ENCODE data around the gene NCF4.
A peak's percentile ranks its signal among the peaks of the same experiment; 100 is the strongest.

Gene NCF4

GRCh38 chr22:36872866-36873498 lies 12.2 kb downstream of the NCF4 start (continued):
- TF ChIP-seq ZNF692 (tag by site-specific recombination; IDR thresholded peaks at IDR 0.05) (no peak), ZNF157 (tag by site-specific recombination; IDR thresholded peaks at IDR 0.05) (peak; percentile 17; the same call in 1 of the 2 replicates), ZNF792 (tag by site-specific recombination; IDR thresholded peaks at IDR 0.05) (no peak), ZNF311 (tag by site-specific recombination; IDR thresholded peaks at IDR 0.05; ENCODE audit: borderline replicate concordance) (0 out of 2 replicates have a peak, but pooled peaks have one; percentile 34), ZEB2 (tag by site-specific recombination; IDR thresholded peaks at IDR 0.05) (peak; percentile 89)

DNA sequence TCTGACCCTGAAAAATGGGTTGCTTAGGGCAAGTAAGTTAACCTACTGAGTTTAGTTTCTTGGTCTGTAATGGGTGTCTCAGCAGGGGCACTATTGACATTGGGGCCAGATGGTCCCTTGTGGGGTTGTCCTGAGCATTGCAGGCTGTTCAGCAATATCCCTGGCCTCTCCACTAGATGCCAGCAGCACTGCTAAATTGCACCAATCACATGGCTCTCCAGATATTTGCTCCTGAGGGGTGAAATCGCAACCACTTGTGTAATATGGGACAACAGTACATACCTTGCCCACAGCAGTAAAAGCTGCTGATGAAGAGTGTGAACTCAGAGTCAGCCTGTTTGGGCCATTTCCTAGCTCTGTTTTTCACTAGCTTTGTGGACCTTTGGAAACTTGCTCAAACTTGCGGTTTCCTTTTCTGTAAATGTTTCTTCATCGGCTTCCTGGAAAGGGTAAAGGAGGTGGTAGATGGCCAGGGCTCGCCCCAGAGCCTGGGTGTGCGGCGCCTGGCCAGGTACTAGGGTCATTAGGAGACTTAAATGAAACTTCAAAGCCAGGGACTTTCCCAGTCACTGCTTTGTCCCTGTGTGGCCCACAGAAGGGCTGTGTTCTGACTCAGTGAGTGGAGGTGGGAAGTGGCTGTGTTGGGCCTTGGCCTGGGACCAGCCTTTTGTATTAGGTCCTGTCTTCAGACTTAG lies 13.0 kb downstream of the NCF4 start:
- CTCF ChIA-PET, result interaction anchor here (0.6 to 3.9 kb wide), 6 partner anchors 9 to 148 kb away, joined by 3 to 19 read pairs (median 4); no protein-coding TSS in a partner anchor
- POLR2A ChIA-PET, result no interaction called here
- peak; percentile 36 for TF ChIP-seq ZNF654 (tag by site-specific recombination; IDR thresholded peaks at IDR 0.05; ENCODE audit: low read depth)
- TF ChIP-seq CTCF (tag by site-specific recombination; IDR thresholded peaks at IDR 0.05), result peak; percentile 22; the same call in 1 of the 2 replicates
- peak; percentile 64; the same call in 1 of the 2 replicates for TF ChIP-seq ZBTB48 (tag by site-specific recombination; IDR thresholded peaks at IDR 0.05)
- TF ChIP-seq ZNF416 (tag by site-specific recombination; IDR thresholded peaks at IDR 0.05), result no peak
- Histone ChIP-seq H3K9me3 (ENCODE audit: control insufficient read depth, insufficient read depth, low read depth, low read length) (no peaks in the 10 kb centered on the region), H3K27ac (ENCODE audit: extremely low read depth, low read depth, low read length) (no peak overlapping the region), H3K36me3 (ENCODE audit: control insufficient read depth in 2 of 2, insufficient read depth in 1 of 2, low read length in 2 of 2) (no peaks in the 10 kb centered on the region), H3K4me1 (ENCODE audit: control insufficient read depth, insufficient read depth, low read length) (no peaks in the 10 kb centered on the region), H3K4me3 (ENCODE audit: low read depth, low read length) (no peak overlapping the region)

- H3K27ac ChIP-seq (ENCODE audit: extremely low read depth, low read depth, low read length), result no peak overlapping the region
- no peaks in the 10 kb centered on the region for H3K9me3 ChIP-seq (ENCODE audit: control insufficient read depth, insufficient read depth, low read depth, low read length)
- CTCF ChIA-PET, result interaction anchor here (0.6 to 3.9 kb wide), 5 partner anchors 8 to 147 kb away, joined by 3 to 19 read pairs (median 5); no protein-coding TSS in a partner anchor
- H3K36me3 ChIP-seq (ENCODE audit: control insufficient read depth in 2 of 2, insufficient read depth in 1 of 2, low read length in 2 of 2), result no peaks in the 10 kb centered on the region
- H3K4me3 ChIP-seq (ENCODE audit: low read depth, low read length), result no peak overlapping the region
- POLR2A ChIA-PET, result no interaction called here
- no peaks in the 10 kb centered on the region for H3K4me1 ChIP-seq (ENCODE audit: control insufficient read depth, insufficient read depth, low read length)
- no peak for TF ChIP-seq ZNF426 (tag by site-specific recombination; IDR thresholded peaks at IDR 0.05)
- TF ChIP-seq KLF10 (tag by site-specific recombination; IDR thresholded peaks at IDR 0.05), result no peak
- no peak for TF ChIP-seq ZBTB7A (tag by site-specific recombination; IDR thresholded peaks at IDR 0.05; ENCODE audit: low read depth)
- no peak for TF ChIP-seq EGR2 (tag by site-specific recombination; IDR thresholded peaks at IDR 0.05; ENCODE audit: low read depth)
- TF ChIP-seq, protein P1, sequence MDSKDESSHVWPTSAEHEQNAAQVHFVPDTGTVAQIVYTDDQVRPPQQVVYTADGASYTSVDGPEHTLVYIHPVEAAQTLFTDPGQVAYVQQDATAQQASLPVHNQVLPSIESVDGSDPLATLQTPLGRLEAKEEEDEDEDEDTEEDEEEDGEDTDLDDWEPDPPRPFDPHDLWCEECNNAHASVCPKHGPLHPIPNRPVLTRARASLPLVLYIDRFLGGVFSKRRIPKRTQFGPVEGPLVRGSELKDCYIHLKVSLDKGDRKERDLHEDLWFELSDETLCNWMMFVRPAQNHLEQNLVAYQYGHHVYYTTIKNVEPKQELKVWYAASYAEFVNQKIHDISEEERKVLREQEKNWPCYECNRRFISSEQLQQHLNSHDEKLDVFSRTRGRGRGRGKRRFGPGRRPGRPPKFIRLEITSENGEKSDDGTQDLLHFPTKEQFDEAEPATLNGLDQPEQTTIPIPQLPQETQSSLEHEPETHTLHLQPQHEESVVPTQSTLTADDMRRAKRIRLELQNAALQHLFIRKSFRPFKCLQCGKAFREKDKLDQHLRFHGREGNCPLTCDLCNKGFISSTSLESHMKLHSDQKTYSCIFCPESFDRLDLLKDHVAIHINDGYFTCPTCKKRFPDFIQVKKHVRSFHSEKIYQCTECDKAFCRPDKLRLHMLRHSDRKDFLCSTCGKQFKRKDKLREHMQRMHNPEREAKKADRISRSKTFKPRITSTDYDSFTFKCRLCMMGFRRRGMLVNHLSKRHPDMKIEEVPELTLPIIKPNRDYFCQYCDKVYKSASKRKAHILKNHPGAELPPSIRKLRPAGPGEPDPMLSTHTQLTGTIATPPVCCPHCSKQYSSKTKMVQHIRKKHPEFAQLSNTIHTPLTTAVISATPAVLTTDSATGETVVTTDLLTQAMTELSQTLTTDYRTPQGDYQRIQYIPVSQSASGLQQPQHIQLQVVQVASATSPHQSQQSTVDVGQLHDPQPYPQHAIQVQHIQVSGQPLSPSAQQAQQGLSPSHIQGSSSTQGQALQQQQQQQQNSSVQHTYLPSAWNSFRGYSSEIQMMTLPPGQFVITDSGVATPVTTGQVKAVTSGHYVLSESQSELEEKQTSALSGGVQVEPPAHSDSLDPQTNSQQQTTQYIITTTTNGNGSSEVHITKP (tag by site-specific recombination; IDR thresholded peaks at IDR 0.05), result no peak
- no peak for TF ChIP-seq SCRT2 (tag by site-specific recombination; IDR thresholded peaks at IDR 0.05)
- TF ChIP-seq HOXC10 (CRISPR knock-in tag; IDR thresholded peaks at IDR 0.05), result no peak
- no peak for TF ChIP-seq KLF7 (tag by site-specific recombination; IDR thresholded peaks at IDR 0.05; ENCODE audit: borderline replicate concordance)
- no peak for TF ChIP-seq ZNF529 (tag by site-specific recombination; IDR thresholded peaks at IDR 0.05; ENCODE audit: insufficient replicate concordance)
- TF ChIP-seq, protein P2, sequence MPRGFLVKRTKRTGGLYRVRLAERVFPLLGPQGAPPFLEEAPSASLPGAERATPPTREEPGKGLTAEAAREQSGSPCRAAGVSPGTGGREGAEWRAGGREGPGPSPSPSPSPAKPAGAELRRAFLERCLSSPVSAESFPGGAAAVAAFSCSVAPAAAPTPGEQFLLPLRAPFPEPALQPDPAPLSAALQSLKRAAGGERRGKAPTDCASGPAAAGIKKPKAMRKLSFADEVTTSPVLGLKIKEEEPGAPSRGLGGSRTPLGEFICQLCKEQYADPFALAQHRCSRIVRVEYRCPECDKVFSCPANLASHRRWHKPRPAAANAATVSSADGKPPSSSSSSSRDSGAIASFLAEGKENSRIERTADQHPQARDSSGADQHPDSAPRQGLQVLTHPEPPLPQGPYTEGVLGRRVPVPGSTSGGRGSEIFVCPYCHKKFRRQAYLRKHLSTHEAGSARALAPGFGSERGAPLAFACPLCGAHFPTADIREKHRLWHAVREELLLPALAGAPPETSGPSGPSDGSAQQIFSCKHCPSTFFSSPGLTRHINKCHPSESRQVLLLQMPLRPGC (tag by site-specific recombination; IDR thresholded peaks at IDR 0.05), result no peak
- no peak for TF ChIP-seq MYNN (tag by site-specific recombination; IDR thresholded peaks at IDR 0.05; ENCODE audit: borderline replicate concordance)
- TF ChIP-seq ZNF138 (tag by site-specific recombination; IDR thresholded peaks at IDR 0.05; ENCODE audit: borderline replicate concordance), result no peak
- no peak for TF ChIP-seq ZNF16 (tag by site-specific recombination; IDR thresholded peaks at IDR 0.05; ENCODE audit: low read depth)
- no peak for TF ChIP-seq ZBTB8A (tag by site-specific recombination; IDR thresholded peaks at IDR 0.05)
- TF ChIP-seq GLIS1 (tag by site-specific recombination; IDR thresholded peaks at IDR 0.05), result no peak
Measured at GRCh38 chr22:36874309-36874696, 13.5 kb downstream of the NCF4 start.

All from HEK293 (cell line).